ENCODE results near the gene CSE1L.
A peak's percentile ranks its signal among the peaks of the same experiment; 100 is the strongest.
"Not testable (repeated sequence)": the region's sequence is repeated elsewhere in the genome, so short reads cannot be mapped to it uniquely, and the experiment has no call there.

The CSE1L gene

GRCh38 chr20:49133571-49133970 is 87.5 kb downstream of the CSE1L start:
- ATAC-seq (no peak), DNase-seq (ENCODE audit: low spot score in 2 of 2) (no peak)
- peak overlapping the region; percentile 33 for H3K27ac Mint-ChIP-seq
- peaks cover 92% of the 10 kb centered on the region for H3K36me3 Mint-ChIP-seq
- H3K4me1 Mint-ChIP-seq = peaks cover 6% of the 10 kb centered on the region
- no peaks in the 10 kb centered on the region for H3K9me3 Mint-ChIP-seq
- no peak overlapping the region for H3K4me3 Mint-ChIP-seq

GRCh38 chr20:49134797-49135196 is 88.7 kb downstream of the CSE1L start:
- H3K4me3 Mint-ChIP-seq; DNase-seq (ENCODE audit: low spot score in 2 of 2); H3K9me3 Mint-ChIP-seq; ATAC-seq; H3K4me1 Mint-ChIP-seq: not testable (repeated sequence)
- Mint-ChIP-seq H3K36me3 (peaks cover 92% of the 10 kb centered on the region), H3K27ac (peak overlapping the region; percentile 40)

DNA sequence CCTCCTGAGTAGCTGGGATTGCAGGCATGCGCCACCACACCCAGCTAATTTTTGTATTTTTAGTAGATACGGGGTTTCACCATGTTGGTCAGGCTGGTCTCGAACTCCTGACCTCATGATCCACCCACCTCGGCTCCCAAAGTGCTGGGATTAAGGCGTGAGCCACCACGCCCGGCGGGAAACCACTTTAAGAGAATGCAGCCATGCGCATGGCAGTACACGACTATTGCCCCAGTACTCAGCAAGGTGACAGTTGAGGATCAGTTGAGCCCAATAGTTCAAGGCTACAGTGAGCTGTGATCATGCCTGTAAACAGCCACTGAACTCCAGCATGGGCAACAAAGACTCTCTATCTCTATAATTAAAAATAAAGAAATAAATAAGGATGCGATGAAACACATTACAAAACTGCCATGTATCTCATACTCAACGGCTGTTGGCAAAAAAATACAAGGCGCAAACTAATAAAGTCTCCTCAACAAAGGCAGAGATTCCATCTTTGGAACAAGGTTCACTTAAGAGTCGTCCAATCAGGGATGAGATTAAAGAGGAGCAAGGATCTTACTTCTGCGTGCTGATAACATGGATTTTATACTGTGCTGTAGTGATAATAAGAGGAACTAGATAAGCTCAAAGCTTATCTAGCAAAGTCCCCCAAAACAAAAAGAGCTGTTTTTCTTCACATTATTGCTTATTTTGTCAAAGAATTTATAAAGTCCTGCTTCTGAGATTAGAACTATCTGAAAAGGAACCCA is 90.9 kb downstream of the CSE1L start:
- H3K4me3 Mint-ChIP-seq = no peak overlapping the region
- DNase-seq (ENCODE audit: low spot score in 2 of 2) (no peak), ATAC-seq (no peak)
- H3K27ac Mint-ChIP-seq = no peak overlapping the region
- H3K4me1 Mint-ChIP-seq = peaks cover 6% of the 10 kb centered on the region
- no peaks in the 10 kb centered on the region for H3K9me3 Mint-ChIP-seq
- H3K36me3 Mint-ChIP-seq = peaks cover 89% of the 10 kb centered on the region

DNA sequence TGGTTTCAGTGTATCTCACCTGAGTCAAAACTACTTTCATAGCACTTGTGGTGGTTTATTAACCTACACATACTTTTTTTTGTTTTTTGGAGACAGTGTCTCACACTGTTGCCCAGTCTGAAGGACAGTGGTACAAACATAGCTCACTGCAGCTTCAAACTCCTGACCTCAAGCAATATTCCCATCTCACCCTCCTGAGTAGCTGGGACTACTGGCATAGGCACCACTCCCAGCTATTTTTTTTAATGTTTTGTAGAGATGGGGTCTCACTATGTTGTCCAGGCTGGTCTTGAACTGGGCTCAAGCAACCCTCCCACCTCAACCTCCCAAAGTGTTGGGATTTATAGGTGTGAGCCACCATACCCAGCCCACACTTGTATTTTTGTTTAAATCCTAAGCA is 92.3 kb downstream of the CSE1L start:
- ATAC-seq = no peak
- H3K27ac Mint-ChIP-seq = peak overlapping the region; percentile 19
- H3K4me1 Mint-ChIP-seq = peaks cover 3% of the 10 kb centered on the region
- H3K36me3 Mint-ChIP-seq = peaks cover 87% of the 10 kb centered on the region
- no peak for DNase-seq (ENCODE audit: low spot score in 2 of 2)
- H3K9me3 Mint-ChIP-seq = no peaks in the 10 kb centered on the region
- H3K4me3 Mint-ChIP-seq = no peak overlapping the region

GRCh38 chr20:49140411-49140810 is 94.3 kb downstream of the CSE1L start:
- no peaks in the 10 kb centered on the region for H3K9me3 Mint-ChIP-seq
- peaks cover 87% of the 10 kb centered on the region for H3K36me3 Mint-ChIP-seq
- H3K4me3 Mint-ChIP-seq = no peak overlapping the region
- DNase-seq (ENCODE audit: low spot score in 2 of 2) (no peak), ATAC-seq (no peak)
- no peak overlapping the region for H3K27ac Mint-ChIP-seq
- no peaks in the 10 kb centered on the region for H3K4me1 Mint-ChIP-seq

DNA sequence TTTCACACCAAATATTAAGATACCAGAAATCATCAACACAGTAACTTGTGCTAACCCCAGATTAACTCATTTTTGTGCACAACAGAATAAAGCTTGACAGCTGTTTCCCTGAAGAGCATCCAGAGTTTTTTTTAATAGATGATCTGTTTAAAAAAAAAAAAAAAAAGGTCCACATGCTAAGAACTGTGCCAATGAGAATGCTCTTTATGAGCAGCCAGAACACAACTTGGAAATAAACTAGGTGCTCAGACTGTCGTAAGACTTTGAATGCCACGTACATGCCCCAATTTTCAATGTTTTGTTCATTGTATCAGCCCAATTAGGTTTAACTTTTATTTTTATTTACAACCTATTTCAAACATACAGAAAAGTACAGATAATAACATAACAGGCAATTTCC is 94.7 kb downstream of the CSE1L start:
- H3K9me3 Mint-ChIP-seq = no peaks in the 10 kb centered on the region
- no peak for ATAC-seq

More for the DNA sequence above, 94.7 kb downstream of the CSE1L start:
- Mint-ChIP-seq H3K36me3 (peaks cover 87% of the 10 kb centered on the region), H3K4me3 (no peak overlapping the region), H3K4me1 (no peaks in the 10 kb centered on the region), H3K27ac (no peak overlapping the region)
- no peak for DNase-seq (ENCODE audit: low spot score in 2 of 2)

Data from stimulated activated effector memory CD8-positive, alpha-beta T cell treated with anti-CD3 and anti-CD28 coated beads, Interleukin-12 subunit alpha, Interleukin-12 subunit beta, amount 100 ng/mL, for 72 hours (primary cell).